ENCODE data around the gene CH25H. TPM values are rescaled to one million over a fixed set of nuclear protein-coding genes. Genes with fewer than 3 reads are reported as not detected.

Gene CH25H
- total RNA-seq, 2 experiments from 2014 or later, result not detected

- no peak overlapping the region for H3K4me3 Mint-ChIP-seq
- H3K9me3 Mint-ChIP-seq, result no peaks in the 10 kb centered on the region
- H3K4me1 Mint-ChIP-seq, result peaks cover 15% of the 10 kb centered on the region
- POLR2A ChIA-PET, result interaction anchor here (0.6 kb wide), 1 partner anchor 84 kb away, joined by 3 read pairs; no protein-coding TSS in a partner anchor
- H3K36me3 Mint-ChIP-seq (ENCODE audit: low read depth), result no peaks in the 10 kb centered on the region
- peaks cover 46% of the 10 kb centered on the region for H3K27me3 Mint-ChIP-seq
- no peak for DNase-seq
- CTCF ChIA-PET, result interaction anchor here (0.6 kb wide), 1 partner anchor 309 kb away, joined by 5 read pairs; no protein-coding TSS in a partner anchor
- H3K27ac Mint-ChIP-seq, result peak overlapping the region; percentile 10
Measured at GRCh38 chr10:89158446-89158845, 48.7 kb downstream of the CH25H start.

GRCh38 chr10:89156161-89156835, 50.8 kb downstream of the CH25H start:
- H3K4me3 Mint-ChIP-seq, result no peak overlapping the region
- H3K27me3 Mint-ChIP-seq, result peaks cover 53% of the 10 kb centered on the region

More at GRCh38 chr10:89156161-89156835, 50.8 kb downstream of the CH25H start:
- POLR2A ChIA-PET, result no interaction called here
- CTCF ChIA-PET, result no interaction called here
- Mint-ChIP-seq H3K27ac (no peak overlapping the region), H3K4me1 (peaks cover 9% of the 10 kb centered on the region), H3K9me3 (no peaks in the 10 kb centered on the region), H3K36me3 (ENCODE audit: low read depth) (no peaks in the 10 kb centered on the region)
- no peak for DNase-seq

Other genes with a start within 250 kb of the CH25H start
- gene FAS, start 216.5 kb downstream of the CH25H start, total RNA-seq, result 10 to 100 TPM; 62.3 to 65.1 TPM
- gene LIPA, start 44.5 kb upstream of the CH25H start, total RNA-seq, result 10 to 100 TPM; 32.6 to 34.3 TPM
- 10 to 100 TPM in 1 of 2 experiments, 1 to 10 TPM in 1; 9.9 to 10.2 TPM for gene IFIT2, start 94.7 kb upstream of the CH25H start, total RNA-seq
- 10 to 100 TPM; 51.1 to 55.4 TPM for gene IFIT3, start 120.7 kb upstream of the CH25H start, total RNA-seq
- gene IFIT1B, start 170.7 kb upstream of the CH25H start, total RNA-seq, result not detected
- 10 to 100 TPM; 42.9 to 45.0 TPM for gene IFIT1, start 185.3 kb upstream of the CH25H start, total RNA-seq
- gene IFIT5, start 207.3 kb upstream of the CH25H start, total RNA-seq, result 10 to 100 TPM; 39.6 to 46.3 TPM